GM18520 (cell line): ENCODE measurements around the gene CST3.
"Not testable (repeated sequence)": the region's sequence is repeated elsewhere in the genome, so short reads cannot be mapped to it uniquely, and the experiment has no call there.

Experiments
- ATAC-seq: cut with Tn5 transposase; IDR thresholded peaks from one replicate; pipeline ENCODE4 v1.9.1; 2021; ENCODE audit not compliant: unreplicated experiment

CST3 gene

DNA sequence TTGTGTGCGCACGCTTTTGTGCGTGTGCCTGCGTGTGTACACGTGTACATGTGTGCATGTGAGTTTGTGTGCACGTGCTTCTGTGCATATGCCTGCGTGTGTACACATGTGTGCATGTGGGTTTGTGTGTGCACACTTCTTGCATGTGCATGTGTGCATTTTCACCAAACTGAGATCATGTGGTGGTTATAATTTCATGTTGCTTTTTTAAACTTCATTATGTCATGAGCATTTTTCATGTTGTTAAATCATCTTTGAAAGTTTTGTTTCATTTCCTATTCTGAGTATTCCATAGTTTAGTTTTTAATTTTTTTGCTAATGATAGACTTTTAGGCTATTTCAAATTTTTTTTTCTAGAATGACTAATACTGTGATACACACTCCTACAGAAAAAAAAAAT, 6.4 kb upstream of the CST3 start:
- ATAC-seq: no peak

DNA sequence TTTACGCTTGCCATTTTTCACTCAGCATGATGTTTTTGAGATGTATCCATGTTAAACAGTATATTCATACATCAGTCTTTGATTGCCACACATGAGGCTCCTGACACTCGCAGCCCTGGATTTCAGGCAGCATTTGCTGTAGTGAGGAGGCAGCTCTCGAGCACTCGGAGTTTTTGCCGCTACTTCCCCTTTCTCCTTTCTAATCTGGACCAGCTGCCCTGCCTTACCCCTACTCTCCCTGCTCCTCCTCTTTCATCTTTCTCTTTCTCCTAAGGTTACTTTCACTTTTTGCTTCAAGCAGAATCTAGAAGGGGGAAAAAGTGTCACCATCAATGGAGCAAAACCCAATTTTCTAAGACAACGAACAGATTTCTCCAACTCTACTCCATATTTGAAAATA, 5.9 kb upstream of the CST3 start:
- no peak for ATAC-seq

DNA sequence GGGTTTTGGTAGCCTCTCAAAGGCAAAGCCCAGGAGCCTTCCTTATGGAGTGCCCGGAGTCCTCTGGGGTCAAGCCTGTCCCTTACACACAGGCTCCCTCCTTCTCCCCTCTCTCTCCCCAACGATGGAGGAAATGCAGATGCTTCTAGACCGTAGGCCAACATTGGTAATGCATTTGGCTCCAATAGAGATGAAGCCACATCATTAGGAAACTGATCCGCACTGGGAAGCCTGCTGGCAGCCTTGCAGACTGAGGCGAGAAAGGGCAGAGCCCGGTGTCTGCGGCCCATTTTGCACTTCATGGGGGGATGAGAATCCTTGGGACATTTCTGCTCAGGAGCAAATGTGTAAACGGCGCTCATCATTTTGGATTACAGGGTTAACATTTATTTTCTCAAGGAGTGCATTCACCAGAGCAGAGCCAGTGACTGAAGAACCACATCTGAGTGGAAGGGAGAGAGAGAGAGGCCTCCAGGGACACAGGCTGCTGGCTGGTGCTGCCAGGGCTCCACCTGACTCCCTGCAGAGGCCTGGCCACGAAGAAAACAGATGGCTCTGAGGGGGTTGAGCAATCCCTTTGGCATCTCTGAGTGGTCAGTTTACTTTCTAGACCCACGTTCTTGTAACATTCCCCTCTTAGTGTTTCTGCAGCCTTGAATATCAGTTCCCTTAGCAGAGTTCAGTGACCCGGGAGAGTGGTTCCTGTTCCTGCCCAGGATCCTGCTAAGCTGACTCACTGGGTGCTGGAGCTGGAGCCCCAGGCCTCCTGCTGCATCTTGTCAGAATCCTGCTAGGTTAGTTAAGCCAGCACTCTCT, 4.4 kb upstream of the CST3 start:
- ATAC-seq: no peak

DNA sequence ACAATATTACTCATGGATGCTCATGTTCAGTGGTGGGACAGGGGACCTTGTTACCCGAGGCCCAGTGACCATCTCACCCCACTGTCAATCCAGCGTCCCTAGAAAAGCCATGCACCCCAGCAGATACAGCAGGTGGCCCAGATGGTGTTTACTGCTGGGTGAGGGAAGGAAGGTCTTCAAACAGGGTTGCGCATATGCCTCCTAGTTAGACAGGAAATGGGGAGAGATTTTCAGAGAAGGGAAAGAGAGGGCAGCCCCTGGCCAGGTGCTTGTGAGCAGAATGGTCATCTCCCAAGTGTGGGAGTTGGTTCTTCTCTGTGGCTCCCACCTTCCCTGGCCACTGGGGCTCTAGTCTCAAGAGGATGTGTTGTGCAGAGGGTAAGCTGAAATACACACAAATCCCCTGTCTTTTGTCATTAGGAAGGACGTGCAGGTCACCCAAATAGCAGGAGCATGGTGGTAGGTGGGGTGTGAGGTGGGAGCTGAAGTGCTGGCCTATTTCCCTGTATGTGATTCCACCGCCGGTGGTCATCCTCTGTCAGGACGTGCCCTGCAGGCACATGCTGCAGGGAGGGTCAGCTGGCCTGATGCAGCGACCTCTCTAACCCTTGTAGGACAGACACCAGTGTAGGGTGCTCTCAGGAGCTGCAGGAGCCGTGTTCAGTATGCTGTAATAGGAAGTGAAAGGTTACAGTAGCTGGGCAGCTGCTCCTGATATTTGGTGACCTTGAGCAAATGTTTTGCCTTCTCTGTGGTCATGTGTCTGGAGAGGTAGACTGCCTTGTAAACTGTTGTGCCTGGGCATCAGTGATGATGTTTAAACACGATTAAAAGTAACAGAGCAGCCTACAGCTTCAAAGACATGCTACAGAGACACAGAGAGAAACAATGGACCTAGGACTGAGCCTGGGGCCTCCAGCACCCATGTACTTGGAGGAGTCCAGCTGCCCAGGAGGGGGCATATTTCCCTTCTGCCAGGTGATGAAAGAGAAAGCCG, 3.2 kb upstream of the CST3 start:
- ATAC-seq: no peak

DNA sequence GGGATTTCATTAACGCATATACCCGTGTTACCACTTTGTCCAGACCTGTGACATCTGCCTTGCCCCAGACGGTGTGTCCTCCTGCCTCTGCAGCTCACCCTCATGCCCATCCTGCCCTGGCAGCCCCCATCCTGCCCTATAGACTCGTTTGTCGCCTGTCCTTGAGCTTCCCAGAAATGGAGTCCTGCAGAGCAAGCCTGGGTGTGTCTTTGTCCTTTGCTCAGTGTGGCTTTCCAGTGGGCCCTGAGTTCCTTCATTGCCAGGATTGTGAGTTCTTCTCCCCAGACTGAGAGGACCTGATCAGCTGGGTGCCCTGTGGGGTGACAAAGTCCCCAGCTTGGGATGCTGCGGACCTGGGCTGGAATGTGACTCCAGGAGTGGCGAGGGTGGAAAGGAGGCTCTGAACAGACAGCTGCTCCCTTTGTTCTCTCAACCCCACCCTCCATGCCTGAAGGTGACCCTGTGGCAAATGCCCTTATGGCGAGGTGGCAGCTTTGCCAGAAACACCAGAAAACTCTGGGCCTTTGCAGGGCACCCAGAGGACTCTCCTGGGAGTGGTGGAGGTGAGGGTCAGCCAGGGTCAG, 2.4 kb upstream of the CST3 start:
- ATAC-seq: no peak

DNA sequence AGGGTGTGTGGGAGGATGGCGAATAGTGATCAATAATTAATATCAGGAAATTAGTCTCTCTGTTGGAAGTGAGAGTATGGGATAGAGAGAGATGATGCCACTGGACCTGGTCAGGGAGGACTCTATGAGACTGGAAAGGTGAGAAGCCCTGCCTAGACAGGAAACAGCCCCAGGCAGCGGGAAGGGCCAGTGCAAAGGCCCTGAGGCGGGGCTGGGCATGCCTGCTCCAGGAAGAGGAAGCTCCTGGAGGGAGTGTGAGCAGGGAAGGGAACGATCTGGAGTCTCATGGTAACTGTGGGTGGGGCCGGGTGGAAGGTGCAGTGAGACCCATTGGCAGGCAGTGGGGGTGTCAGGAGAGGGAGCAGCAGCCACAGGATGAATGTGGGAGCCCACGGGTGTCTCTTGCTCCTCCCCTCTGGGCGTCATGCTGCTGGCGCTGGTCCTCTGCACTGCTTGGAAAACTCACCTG, 1.8 kb upstream of the CST3 start:
- ATAC-seq: no peak

DNA sequence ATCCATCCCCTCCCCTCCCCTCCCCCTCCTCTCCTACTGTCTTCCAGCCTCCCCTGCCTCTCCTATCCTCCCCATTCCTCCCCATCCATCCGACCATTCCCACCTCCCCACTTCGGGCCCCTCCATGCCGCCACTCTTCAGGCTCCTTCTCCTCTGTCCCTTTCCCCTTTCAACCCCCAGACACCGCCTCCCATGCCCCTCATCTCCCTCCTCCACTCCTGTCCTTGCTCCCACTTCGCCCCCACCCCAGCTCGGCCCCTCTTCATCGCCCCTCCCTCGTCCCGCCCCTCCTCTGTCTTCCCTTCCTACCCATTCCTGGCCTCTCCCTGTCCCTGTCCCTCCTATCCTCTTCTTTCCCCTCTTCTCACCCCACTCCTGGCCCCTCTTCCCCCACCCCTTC, 554 bp upstream of the CST3 start:
- ATAC-seq: no peak

DNA sequence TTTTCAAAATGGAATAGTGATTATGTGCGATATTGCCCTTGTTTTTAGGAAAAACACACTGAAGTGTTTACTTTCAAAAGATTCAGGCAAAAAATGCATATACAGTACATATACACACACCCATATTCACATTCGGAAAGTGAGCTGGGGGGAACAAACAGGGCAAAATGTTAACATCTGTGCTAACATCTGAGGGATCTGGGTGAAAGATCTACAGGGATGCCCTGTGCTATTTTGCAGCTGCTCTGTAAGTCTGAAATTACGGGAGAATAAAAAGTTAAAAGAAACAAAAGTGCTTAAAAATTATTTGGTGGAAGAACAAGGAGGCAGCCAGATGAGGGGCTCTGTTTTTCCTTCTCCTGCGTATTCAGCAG, 860 bp downstream of the CST3 start:
- no peak for ATAC-seq

DNA sequence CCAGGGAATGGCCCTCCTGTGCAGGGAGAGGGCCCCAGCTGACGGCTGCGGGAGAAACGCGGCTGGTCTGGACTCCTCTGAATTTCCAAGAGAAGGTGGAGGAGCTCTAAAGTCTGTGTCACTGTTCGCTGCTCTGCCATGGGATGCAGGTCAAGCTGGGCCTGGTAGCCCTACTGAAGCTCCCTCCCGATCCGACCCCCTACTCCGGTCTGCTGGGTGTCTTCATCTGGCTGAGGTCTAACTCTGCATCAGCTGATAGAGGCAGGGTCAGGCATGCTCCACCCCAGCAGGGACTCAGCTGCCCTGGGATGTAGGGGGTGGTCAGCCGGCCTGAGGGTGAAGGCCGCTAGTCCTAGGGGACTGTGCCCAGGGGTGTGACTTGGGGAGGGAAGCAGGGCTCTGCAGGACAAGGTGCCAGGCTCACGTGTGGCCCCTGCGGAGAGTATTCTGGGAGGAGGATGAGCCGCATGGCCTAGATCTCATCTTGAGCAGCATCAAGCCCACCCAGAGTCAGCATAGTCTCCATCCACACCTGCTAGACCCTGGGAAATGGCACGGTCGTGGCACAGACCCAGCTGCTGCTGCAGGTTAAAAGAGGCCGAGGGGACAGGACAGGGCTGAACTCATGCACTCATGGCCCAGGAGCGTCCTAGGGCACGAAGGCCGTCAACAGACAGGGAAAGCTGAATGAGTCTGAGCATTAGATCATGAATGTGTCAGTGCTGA, 1.4 kb downstream of the CST3 start:
- no peak for ATAC-seq

DNA sequence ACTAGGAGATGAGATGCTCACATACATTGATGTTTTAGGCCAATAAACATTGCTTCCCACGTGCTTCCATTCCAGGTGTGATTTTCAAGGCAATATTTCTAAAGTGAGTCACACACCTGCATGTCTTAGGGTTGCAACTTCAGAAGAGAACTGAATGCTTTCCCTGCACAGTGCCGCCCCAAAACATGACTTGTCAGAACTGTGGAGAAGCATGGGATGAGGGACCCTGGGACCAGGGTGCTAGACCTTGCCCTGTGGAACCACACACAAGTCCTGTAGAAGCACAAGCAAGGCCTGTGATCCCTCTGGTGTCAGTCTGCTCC, 2.0 kb downstream of the CST3 start:
- not testable (repeated sequence) for ATAC-seq

DNA sequence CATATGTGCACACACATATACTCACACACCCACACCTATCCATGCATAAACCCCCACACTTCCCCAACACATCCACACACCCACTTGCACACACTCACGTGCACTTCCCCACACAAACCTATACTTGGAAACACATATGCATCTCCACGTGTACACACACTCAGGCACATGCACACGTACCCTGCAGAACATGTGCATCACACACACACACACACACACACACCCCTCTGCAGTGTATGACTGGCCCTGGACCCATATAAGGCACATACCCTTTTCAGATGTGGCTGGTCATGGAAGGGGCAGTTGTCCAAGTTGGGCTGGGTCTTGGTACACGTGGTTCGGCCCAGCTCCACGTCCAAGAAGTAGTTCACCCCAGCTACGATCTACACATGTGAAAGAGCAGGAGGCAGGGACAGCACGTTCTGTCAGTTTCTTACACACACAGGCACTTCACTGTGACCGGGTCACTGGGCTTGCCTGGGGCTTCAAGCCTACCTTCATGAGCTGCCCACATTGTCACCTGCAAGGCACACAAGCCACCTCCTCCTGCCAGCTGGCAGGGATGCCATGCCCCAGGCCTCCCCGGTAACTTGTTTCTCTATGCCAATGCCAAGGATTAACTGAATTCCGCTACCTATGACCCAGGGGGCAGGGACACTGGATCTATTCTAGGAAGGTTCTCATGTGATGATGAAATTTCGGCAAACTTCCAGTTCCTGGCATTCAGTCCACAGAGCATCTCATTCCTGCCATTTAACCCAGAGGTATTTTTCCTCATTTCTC, 2.6 kb downstream of the CST3 start:
- no peak for ATAC-seq

DNA sequence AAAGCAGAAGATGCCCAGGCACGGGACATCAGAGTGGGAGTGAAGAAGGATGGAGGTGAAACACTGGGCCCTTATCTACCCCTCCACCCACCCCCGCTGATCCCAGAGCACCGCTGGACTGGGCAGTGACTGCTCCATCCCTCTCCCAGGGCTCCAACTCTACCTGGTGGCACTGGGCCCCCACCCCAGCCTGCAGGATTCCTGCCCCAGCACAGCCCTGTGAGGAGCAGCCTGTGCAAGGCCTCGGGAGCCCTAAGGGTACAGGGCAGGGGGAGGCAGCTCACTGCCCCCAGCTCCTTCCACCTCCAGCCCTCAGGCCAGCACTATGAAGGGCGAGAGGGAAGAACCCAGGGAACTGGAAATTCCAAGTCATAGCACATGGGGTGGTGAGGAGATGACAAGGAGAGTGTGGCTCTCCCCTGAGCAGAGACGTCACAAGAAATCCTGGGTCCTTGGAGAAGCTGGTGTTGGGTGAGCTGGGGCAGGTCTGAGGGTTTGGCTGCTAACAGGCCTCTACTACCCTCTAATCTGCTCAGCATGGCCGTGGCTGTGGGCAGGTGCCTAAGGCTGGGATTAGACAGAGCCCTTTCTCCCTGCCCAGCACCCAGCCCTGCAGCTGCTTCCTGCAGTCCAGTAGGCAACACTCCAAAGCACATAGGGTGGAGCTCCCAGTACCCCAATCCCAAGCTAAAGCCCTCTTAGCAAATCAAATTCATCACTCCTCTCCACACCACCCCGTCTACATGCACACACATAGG, 3.5 kb downstream of the CST3 start:
- no peak for ATAC-seq

DNA sequence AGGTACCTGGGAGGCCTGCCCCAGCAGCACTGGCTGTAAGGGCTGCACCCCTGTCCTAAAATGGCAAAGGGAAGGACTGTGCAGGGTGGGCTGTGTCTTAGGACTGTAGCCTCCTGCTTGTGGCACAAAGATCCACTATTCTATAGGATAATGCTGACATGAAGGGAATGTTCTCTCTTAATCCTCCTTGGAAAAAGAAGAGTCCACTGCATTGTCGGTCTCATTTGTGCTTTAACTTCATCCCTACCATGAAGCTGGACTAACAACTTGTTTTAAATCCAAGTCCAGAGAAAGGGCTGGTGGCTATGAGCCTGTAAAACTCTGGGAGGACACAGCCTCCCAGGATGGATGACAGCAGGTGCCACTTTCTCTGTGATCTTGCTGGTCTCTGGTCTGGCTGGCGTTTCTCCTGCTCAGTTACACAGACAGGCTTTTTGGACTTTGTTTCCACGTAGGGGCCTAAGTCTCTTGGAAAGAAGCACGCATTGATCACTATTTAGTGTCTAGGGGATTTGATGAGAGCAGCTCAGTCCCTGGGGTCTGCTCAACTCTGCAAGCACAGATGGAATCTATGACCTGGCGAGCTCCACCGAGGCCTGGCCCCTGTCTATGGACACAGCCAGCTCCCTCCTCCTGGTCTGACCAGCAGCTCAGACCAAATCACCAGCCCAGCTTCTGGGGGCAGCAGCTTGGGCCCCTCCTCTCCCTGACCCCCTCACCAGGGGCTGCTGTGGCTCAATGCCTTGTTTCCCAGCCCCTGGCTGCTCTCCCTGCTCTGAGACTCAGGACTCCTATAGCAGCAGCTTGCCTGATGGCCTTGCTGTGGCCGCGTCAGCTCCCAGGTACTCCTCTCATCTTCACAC, 4.8 kb downstream of the CST3 start:
- no peak for ATAC-seq

DNA sequence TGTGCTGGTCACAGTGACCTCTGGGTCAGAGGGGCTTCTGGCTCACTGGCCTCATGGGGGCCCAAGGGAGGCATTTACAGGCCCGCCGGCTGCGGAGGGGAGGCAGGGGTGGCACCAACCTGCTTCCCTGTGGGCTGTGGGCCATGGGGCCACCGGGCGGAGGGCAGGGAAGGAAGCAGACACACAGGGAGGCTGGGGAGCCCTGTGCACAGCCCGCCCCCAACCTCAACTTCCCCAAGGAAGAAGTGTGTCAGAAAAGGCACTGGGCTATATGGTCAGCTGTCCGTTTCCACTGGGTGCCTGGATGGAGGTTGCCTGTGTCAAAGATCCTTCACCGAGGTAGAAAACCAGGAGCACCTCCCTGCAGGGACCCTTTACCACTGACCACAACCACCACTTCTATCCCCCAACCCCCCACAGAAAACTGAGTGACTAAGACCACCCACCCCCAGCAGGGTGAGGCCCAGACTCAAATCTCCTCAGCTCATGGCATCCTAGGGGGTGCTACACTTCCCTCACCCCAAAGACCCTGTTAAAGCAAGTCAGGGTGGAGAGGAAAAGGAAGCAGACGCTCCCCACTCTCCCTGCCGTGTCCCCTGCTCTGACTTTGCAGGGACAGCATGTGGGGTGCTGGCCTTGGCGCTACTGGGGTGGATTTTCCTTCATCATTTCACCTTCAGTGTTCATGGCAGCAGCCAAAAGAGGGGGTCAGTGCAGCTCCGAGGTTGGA, 5.6 kb downstream of the CST3 start:
- no peak for ATAC-seq

DNA sequence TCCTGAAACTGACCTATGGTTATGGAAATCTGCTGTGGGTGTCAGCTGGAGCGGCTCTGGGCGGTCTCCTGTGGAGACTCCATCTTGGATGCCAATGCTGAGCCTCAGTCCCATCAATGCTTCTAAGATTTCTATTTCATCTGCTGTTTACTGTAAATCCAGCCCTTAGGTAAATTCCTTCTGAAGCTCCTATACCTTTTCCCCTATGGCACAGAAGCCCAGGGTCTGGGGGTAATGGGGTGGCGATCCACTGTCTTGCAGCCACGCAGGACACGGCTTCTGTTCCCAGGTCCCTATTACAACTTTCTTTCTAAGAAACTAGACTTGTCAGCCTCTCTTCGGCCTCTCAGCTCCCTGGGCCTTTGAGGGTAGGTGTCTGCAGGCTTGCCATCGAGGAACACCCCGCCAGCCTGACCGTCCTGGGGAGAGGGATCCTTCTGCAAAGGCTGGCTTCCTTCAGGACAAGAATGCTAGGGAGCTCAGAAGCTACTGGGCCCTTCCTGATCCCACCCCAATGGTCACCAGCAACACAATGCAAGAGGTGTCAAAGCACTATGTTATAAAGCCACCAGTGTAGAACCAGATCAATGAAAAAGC, 6.4 kb downstream of the CST3 start:
- no peak for ATAC-seq

DNA sequence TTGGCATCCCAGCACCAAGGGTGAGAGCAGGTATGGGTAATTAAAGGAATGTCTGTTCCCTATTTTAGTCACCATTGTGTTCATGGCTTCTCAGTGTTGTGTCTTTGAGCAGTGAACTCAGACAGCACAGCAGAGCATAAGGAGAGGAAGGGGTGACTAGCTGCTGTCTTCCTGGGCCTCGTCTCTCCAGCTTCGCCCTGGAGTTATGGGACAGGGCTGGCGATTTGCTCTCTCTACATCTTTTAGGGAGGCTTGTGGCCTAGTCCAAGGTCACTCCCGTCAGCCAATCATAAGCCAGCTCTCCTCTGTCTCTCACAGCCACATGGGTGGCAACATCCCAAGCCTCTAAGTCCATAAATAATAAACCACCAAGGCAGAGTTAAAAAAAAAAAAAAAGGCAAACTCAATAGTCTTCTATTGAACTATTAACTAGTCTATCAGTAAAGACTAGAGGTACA, 7.3 kb downstream of the CST3 start:
- ATAC-seq: no peak

DNA sequence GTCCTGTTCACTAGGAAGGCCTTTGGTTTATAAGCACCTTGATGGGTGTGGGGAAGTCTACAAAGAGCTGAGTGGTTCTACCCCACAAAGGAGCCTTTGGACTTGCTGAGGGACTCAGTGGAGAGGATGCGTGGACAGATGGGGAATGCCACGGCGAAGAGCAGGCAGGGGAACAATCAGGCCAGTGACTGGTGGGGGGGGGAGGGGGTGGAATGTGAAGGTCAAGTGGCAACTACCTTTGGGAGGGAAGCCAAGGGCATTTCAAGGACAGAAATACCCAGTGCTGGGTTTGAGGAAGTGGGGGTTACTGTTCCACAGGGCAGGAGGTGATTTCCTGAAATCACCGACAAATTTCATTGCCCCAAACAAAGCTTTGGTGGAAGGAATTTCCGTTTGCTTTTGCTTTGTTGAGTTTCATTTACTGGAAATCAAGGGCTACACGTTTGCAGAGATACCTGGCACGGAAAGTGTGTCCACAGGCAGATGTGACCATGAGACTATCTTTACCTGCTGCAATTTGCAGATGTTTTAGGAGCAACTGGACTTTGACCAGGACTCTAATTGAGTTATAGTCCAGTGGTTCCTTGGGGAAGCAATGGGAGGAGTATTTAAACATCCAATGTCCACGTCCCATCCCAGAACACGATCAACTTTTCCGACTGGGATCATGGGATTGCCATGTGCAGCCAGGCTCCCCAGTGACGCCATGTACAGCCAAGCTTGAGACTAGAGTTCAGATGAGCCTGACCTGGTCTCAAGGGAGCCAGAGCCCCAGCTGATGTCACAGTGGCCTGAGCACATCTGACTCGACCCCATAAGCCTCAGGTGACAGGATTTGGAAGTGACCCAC, 8.0 kb downstream of the CST3 start:
- ATAC-seq: no peak
